Measurements from ENCODE around the gene FGF19.
A peak's percentile ranks its signal among the peaks of the same experiment; 100 is the strongest.

FGF19 gene

DNA sequence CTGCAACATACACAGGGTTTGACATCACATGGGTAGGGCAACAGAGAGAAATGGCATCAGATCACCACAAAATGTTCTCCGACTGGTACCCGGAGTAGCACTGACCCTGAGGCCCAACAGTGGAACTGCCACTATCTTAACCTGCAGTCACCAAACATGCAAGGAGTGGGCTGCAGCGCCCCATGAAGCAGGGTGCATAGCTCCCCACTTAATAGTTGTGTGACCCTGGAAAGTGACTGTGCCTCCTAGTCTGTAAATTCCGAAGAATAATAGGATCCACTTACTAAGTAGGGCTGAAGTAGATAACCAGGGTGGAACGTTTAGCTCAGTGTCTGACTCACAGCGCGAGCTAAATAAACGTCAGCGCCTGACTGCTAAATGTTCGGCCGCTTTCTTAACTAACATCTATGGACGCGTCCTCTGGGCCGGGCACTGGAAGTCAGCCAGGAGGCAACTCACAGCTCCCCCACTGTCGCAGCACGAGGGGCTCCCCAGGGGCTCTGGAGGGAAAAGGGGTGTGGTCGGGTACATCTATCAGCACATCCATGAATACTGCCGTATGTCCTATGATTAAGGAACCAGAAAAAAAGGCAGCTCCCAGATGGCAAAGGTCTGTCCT is 29.4 kb downstream of the FGF19 start:
- Histone ChIP-seq H3K27ac (peak overlapping the region; percentile 42; the same call in 1 of the 2 replicates), H3K9ac (peak overlapping the region; percentile 78), H3K4me2 (peak overlapping the region; percentile 99), H2AFZ (ENCODE audit: low read depth) (peak overlapping the region; percentile 87; the same call in 1 of the 2 replicates), H3K27me3 (ENCODE audit: insufficient read depth, low read depth) (no peaks in the 10 kb centered on the region), H4K20me1 (ENCODE audit: insufficient read depth) (no peaks in the 10 kb centered on the region), H3K4me3 (IDR thresholded peaks at IDR 0.05; ENCODE audit: insufficient read depth, low read depth, low read length) (no peak overlapping the region), H3K36me3 (ENCODE audit: insufficient read depth) (no peaks in the 10 kb centered on the region), H3K79me2 (ENCODE audit: insufficient read depth, low read depth) (peaks cover 23% of the 10 kb centered on the region), H3K4me1 (ENCODE audit: low read depth, poor library complexity, severe bottlenecking) (peaks cover 12% of the 10 kb centered on the region)
- TF ChIP-seq, protein P1, sequence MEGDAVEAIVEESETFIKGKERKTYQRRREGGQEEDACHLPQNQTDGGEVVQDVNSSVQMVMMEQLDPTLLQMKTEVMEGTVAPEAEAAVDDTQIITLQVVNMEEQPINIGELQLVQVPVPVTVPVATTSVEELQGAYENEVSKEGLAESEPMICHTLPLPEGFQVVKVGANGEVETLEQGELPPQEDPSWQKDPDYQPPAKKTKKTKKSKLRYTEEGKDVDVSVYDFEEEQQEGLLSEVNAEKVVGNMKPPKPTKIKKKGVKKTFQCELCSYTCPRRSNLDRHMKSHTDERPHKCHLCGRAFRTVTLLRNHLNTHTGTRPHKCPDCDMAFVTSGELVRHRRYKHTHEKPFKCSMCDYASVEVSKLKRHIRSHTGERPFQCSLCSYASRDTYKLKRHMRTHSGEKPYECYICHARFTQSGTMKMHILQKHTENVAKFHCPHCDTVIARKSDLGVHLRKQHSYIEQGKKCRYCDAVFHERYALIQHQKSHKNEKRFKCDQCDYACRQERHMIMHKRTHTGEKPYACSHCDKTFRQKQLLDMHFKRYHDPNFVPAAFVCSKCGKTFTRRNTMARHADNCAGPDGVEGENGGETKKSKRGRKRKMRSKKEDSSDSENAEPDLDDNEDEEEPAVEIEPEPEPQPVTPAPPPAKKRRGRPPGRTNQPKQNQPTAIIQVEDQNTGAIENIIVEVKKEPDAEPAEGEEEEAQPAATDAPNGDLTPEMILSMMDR (conservative IDR thresholded peaks at IDR 0.05; ENCODE audit: low read depth, low read length) = no peak

DNA sequence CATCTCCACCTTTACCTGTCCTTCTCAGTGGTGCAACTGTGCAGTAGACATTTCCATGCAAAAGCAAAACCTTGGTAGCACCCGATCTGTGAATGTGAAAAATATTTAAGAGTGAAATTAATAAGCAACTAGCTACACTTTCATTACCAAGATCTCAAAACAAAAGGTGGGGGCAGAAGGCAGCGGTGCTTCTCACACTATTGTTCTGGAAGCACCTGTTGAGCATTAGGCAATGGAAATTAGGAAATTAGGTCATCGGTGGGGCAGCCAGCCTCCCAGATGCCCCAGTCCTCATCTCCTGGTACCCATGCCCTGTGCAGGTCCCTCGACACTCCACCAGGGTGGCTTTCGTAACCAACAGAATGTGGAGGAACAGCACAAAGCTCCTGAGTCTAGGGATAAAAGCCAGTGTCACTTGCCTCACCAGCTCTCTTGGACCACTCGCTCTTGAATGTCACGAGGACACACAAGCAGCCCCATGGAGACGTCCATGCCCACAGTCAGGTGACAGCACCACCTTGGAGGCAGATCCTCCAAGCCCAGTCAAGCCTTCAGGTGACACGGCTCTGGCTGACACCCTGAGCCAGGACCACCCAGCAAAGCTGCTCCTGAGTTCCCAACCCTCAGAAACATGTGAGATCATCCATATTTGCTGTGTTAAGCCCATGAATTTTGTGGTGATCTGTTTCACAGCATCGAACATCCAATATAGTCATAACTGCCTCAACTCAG is 31.9 kb downstream of the FGF19 start:
- Histone ChIP-seq H3K9ac (no peak overlapping the region), H3K4me3 (IDR thresholded peaks at IDR 0.05; ENCODE audit: insufficient read depth, low read depth, low read length) (no peak overlapping the region), H3K27me3 (ENCODE audit: insufficient read depth, low read depth) (no peaks in the 10 kb centered on the region), H3K27ac (no peak overlapping the region), H3K79me2 (ENCODE audit: insufficient read depth, low read depth) (peaks cover 23% of the 10 kb centered on the region), H3K4me2 (no peak overlapping the region), H3K4me1 (ENCODE audit: low read depth, poor library complexity, severe bottlenecking) (peaks cover 12% of the 10 kb centered on the region), H2AFZ (ENCODE audit: low read depth) (no peak overlapping the region), H4K20me1 (ENCODE audit: insufficient read depth) (no peaks in the 10 kb centered on the region), H3K36me3 (ENCODE audit: insufficient read depth) (no peaks in the 10 kb centered on the region)
- TF ChIP-seq, protein P1 (conservative IDR thresholded peaks at IDR 0.05; ENCODE audit: low read depth, low read length) = no peak

DNA sequence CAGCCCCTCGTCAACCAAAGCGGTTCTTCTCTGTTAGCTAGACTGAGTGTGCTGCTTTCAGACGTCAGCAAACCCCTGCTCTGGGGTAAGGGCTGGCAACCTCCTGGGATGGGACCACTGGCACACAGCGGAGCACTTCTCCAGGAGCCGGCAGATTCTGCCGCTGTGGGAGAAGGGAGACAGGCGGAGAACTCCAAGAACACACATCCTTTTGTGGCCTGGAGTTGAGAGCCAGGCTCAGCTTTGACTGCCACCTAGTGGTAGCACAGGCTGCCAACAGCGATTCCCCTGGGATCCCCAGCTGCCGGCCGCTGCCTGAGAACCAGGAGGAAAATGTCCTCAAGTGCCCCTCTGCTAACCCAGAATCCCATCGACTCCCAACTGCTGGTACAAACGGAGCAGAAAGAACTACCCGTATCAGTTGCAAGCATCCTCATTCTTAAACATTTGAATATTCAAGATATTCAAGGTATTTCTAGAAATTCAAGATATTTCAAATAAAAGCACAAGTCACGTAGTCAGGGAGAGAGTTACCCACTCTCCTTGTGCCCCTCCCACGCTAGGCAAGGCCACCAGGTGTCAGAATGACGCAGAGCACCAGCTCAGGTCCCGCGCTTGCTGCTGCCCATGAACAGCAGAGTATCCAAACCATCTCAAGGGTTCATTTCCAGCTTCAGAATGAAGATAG is 33.5 kb downstream of the FGF19 start:
- Histone ChIP-seq H3K4me1 (ENCODE audit: low read depth, poor library complexity, severe bottlenecking) (peaks cover 12% of the 10 kb centered on the region), H4K20me1 (ENCODE audit: insufficient read depth) (no peaks in the 10 kb centered on the region), H3K27me3 (ENCODE audit: insufficient read depth, low read depth) (no peaks in the 10 kb centered on the region), H3K79me2 (ENCODE audit: insufficient read depth, low read depth) (peaks cover 23% of the 10 kb centered on the region), H3K36me3 (ENCODE audit: insufficient read depth) (no peaks in the 10 kb centered on the region), H3K9ac (no peak overlapping the region), H2AFZ (ENCODE audit: low read depth) (no peak overlapping the region), H3K4me3 (IDR thresholded peaks at IDR 0.05; ENCODE audit: insufficient read depth, low read depth, low read length) (no peak overlapping the region), H3K4me2 (no peak overlapping the region), H3K27ac (no peak overlapping the region)
- TF ChIP-seq, protein P1 (conservative IDR thresholded peaks at IDR 0.05; ENCODE audit: low read depth, low read length) = peak; percentile 88

DNA sequence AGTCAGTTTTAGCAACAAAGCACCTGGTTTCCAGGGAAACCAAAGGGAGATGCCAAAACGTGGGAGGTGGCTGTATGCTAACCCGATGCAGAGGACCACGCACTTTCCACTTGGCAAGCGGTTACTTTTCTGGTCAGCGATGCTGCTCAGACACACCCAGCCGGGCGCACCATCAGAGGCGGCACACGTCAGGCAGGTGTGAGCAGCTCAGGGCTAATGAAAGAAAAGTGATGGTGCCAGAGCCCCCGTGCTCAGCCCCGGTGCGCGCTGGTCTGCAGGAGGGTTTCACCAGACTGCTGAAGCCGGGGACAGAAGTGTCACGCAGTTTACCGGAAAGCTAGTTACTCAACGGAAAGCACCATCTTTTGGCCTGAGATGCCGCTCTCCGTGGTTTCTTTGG is 34.3 kb downstream of the FGF19 start:
- TF ChIP-seq, protein P1 (conservative IDR thresholded peaks at IDR 0.05; ENCODE audit: low read depth, low read length) = no peak
- H2AFZ ChIP-seq (ENCODE audit: low read depth) = no peak overlapping the region
- H3K27ac ChIP-seq = no peak overlapping the region
- no peaks in the 10 kb centered on the region for H3K36me3 ChIP-seq (ENCODE audit: insufficient read depth)
- H3K4me2 ChIP-seq = no peak overlapping the region
- H3K27me3 ChIP-seq (ENCODE audit: insufficient read depth, low read depth) = no peaks in the 10 kb centered on the region
- no peak overlapping the region for H3K9ac ChIP-seq
- no peaks in the 10 kb centered on the region for H4K20me1 ChIP-seq (ENCODE audit: insufficient read depth)
- peaks cover 17% of the 10 kb centered on the region for H3K79me2 ChIP-seq (ENCODE audit: insufficient read depth, low read depth)
- no peak overlapping the region for H3K4me3 ChIP-seq (IDR thresholded peaks at IDR 0.05; ENCODE audit: insufficient read depth, low read depth, low read length)
- H3K4me1 ChIP-seq (ENCODE audit: low read depth, poor library complexity, severe bottlenecking) = peaks cover 12% of the 10 kb centered on the region

Data from KMS-11 (cell line).